WTC11 (cell line): Measurements from ENCODE around the gene NME2.

Experiments
- ATF1 ChIP-seq: sonication (generic); formaldehyde crosslinking; IDR thresholded peaks from 2 replicates; pipeline ENCODE4 v1.8.1; 2023; ENCODE audit warnings: mild to moderate bottlenecking, moderate library complexity, missing genetic modification reagents
- CBFB ChIP-seq: sonication (generic); formaldehyde crosslinking; IDR thresholded peaks from 2 replicates; pipeline ENCODE4 v1.8.1; 2022; ENCODE audit warnings: mild to moderate bottlenecking, low read depth, missing genetic modification reagents
- IRF2 ChIP-seq: sonication (generic); formaldehyde crosslinking; IDR thresholded peaks from 2 replicates; pipeline ENCODE4 v1.8.0; 2022; ENCODE audit warnings: low read depth, missing genetic modification reagents, borderline replicate concordance
- JUN ChIP-seq: sonication (generic); formaldehyde crosslinking; IDR thresholded peaks from 2 replicates; pipeline ENCODE4 v1.8.0; 2023; ENCODE audit warnings: mild to moderate bottlenecking, missing genetic modification reagents
- SMAD4 ChIP-seq: sonication (generic); formaldehyde crosslinking; IDR thresholded peaks from 2 replicates; pipeline ENCODE4 v1.8.0; 2022; ENCODE audit warnings: mild to moderate bottlenecking, missing genetic modification reagents
- ZNF232 ChIP-seq: sonication (generic); formaldehyde crosslinking; IDR thresholded peaks from 2 replicates; pipeline ENCODE4 v1.8.0; 2022; ENCODE audit warnings: mild to moderate bottlenecking, missing genetic modification reagents
- ZNF317 ChIP-seq: sonication (generic); formaldehyde crosslinking; IDR thresholded peaks from 2 replicates; pipeline ENCODE4 v1.8.1; 2023; ENCODE audit warnings: low read depth, mild to moderate bottlenecking, moderate library complexity, missing genetic modification reagents, borderline replicate concordance
- TF ChIP-seq, protein P1 (sequence below): sonication (generic); formaldehyde crosslinking; IDR thresholded peaks from 2 replicates; pipeline ENCODE4 v1.8.0; 2022; ENCODE audit warnings: mild to moderate bottlenecking, missing genetic modification reagents
- TF ChIP-seq, protein P2 (sequence below): fragments of 200-600 bp; IDR thresholded peaks from 2 replicates; pipeline ENCODE4 v1.8.0; 2022; ENCODE audit warnings: antibody characterized with exemption
- TF ChIP-seq, protein P3 (sequence below): sonication (generic); formaldehyde crosslinking; IDR thresholded peaks from 2 replicates; pipeline ENCODE4 v1.8.0; 2023; ENCODE audit warnings: missing genetic modification reagents

DNA sequence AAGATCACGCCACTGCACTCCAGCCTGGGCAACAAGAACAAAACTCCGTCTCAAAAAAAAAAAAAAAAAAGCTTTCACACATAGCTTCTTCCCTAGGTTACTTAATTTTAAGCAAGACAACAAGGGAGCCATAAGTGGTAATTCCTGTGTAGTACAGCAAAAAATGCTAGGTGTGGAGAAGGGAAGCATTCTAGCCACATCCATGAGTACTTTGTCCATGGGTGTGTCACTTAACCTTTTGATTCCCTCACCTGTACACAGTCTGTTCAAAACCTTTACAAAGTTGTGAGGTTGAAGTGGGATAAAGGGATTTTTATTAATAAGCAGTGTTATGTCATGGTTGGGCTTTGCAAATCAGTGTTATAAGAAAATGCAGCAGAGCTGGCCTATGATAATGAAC is 4.5 kb downstream of the NME2 start:
- TF ChIP-seq, protein P1, sequence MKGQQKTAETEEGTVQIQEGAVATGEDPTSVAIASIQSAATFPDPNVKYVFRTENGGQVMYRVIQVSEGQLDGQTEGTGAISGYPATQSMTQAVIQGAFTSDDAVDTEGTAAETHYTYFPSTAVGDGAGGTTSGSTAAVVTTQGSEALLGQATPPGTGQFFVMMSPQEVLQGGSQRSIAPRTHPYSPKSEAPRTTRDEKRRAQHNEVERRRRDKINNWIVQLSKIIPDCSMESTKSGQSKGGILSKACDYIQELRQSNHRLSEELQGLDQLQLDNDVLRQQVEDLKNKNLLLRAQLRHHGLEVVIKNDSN = no peak
- no peak for TF ChIP-seq ATF1 (CRISPR knock-in tag)
- TF ChIP-seq, protein P2, sequence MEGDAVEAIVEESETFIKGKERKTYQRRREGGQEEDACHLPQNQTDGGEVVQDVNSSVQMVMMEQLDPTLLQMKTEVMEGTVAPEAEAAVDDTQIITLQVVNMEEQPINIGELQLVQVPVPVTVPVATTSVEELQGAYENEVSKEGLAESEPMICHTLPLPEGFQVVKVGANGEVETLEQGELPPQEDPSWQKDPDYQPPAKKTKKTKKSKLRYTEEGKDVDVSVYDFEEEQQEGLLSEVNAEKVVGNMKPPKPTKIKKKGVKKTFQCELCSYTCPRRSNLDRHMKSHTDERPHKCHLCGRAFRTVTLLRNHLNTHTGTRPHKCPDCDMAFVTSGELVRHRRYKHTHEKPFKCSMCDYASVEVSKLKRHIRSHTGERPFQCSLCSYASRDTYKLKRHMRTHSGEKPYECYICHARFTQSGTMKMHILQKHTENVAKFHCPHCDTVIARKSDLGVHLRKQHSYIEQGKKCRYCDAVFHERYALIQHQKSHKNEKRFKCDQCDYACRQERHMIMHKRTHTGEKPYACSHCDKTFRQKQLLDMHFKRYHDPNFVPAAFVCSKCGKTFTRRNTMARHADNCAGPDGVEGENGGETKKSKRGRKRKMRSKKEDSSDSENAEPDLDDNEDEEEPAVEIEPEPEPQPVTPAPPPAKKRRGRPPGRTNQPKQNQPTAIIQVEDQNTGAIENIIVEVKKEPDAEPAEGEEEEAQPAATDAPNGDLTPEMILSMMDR = no peak
- no peak for TF ChIP-seq CBFB (CRISPR knock-in tag)
- TF ChIP-seq, protein P3, sequence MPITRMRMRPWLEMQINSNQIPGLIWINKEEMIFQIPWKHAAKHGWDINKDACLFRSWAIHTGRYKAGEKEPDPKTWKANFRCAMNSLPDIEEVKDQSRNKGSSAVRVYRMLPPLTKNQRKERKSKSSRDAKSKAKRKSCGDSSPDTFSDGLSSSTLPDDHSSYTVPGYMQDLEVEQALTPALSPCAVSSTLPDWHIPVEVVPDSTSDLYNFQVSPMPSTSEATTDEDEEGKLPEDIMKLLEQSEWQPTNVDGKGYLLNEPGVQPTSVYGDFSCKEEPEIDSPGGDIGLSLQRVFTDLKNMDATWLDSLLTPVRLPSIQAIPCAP (CRISPR knock-in tag) = no peak
- TF ChIP-seq SMAD4 = no peak
- TF ChIP-seq IRF2 (CRISPR knock-in tag) = no peak
- TF ChIP-seq ZNF232 (CRISPR knock-in tag) = no peak
- no peak for TF ChIP-seq ZNF317 (CRISPR knock-in tag)
- no peak for TF ChIP-seq JUN
